Ramos (cell line): ENCODE results near the gene TRA2A.
"Not testable (repeated sequence)": the region's sequence is repeated elsewhere in the genome, so short reads cannot be mapped to it uniquely, and the experiment has no call there.

Experiments used
- in situ Hi-C: fragments of 300-500 bp; cut with MboI; formaldehyde crosslinking; loops from one replicate; pipeline ENCODE4 v1.14.3; 2022; ENCODE audit warnings: low sequenced_read_pairs; ENCODE audit not compliant: unreplicated experiment

TRA2A gene

DNA sequence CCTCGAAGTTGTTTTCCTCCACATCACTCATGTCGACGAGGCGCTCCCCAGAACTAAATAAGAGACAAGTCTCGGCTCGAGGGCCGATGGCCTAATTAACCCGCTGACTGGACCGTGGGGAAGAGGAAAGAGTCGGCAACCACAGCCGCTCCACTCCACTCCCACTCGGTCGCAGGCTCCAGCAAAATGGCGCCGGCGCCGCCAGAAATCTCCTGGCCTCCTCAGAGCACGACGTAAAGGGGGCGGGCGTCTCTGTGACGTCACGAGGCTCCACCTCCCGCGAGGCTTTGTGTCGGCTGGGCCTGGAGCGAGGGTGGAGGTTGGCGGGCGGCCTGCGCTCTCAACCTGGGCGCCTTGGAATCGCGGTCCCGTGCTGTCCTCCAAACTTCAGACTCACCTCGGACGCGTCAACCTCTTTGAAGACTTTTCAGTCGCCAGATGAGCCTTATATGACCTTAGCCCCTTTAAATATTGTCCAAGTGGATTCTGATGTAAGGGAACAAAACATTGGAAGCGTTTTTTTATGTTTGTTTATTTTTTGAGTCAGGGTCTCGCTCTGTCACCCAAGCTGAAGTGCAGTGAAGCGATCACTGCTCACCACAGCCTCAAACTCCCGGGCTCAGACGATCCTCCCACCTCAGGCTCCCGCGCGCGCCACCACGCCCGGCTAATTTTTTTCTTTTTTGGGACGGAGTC lies at the start of gene TRA2A:
TRA2A (minus strand) TSS at position 188 of the 696 bp plus-strand sequence; CDS start at position 31, 157 bp downstream.
- in situ Hi-C loops: no loop called here

DNA sequence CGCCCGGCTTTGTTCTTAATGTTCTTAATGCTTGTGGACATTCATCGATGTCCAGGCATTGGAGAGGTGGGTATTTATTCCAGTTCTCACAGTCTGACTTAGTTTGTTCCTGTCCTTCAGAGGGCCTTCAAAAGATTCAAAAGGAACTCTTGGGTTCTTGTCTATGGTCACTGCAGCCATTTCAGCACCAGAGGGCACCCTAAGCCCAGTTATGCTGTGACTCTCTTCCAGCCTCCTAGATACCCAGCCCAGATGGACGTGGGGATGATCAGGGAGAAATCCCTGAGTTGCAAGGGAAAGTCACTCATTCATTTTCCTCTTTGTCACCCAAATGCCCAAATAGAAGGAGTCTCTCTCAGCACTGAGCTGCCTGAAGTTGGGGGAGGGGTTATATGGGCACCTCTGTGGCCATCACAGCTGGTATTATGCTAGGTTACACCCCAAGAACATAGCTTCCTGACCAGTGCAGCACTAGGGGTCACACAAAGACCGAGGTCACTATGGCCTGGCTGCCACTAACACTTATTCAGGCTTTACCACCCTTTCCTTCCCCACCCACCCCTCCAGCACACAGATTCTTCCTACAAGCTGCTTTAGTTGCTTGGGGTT lies 38.9 kb upstream of the TRA2A start:
- in situ Hi-C loops: loop anchor here (10.0 kb wide), 1 partner anchor 124 kb away; no protein-coding TSS in a partner anchor

GRCh38 chr7:23558303-23558702 lies 26.5 kb upstream of the TRA2A start:
- in situ Hi-C loops: loop anchor here (10.0 kb wide), 1 partner anchor 146 kb away; no protein-coding TSS in a partner anchor

- in situ Hi-C loops: loop anchor here (10.0 kb wide), 1 partner anchor 273 kb away; no protein-coding TSS in a partner anchor
These were observed 15.9 kb upstream of the TRA2A start for GRCh38 chr7:23547662-23548061.

- in situ Hi-C loops: loop anchor here (10.0 kb wide), 1 partner anchor 272 kb away; no protein-coding TSS in a partner anchor
These were observed 15.3 kb upstream of the TRA2A start for GRCh38 chr7:23546897-23547572.

DNA sequence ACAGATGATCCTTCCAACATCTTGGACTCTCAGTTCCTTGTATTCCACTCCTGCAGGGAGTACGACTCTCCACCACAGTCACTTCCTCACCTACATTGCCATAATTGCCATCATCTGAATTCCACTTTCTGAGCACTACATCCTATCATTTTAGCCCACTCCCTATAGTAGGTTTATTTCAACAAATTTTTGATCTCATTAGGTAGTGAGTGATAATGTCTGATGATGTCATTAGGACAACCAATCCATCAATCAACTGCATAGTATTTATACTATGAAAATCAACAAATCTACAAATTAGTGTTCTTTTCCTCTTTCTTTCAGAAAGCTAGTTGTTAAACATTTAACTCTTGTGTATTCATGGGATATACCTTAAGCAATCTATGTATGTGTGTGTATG lies 13.7 kb upstream of the TRA2A start:
- in situ Hi-C loops: loop anchor here (10.0 kb wide), 1 partner anchor 271 kb away; no protein-coding TSS in a partner anchor

DNA sequence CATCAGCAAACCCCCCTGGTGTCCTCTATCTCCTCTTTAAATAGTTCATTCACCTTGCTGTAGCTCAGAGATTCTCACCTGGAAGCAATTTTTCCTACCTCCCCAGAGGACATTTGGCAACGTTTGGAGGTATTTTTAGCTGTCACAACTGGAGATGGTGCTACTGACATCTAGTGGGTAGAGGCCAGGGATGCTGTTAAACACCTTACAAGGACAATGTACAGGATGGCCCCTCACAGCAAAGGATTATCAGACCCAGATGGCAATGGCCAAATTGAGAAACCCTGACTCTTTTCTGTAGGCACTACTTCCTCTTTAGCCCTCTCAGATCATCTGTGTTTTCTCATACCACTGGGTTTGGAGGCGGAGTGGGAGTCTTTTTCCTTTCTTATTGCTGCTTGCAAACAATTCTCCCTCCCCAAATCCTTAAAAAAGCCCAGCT lies 13.2 kb upstream of the TRA2A start:
- in situ Hi-C loops: loop anchor here (10.0 kb wide), 1 partner anchor 270 kb away; no protein-coding TSS in a partner anchor

- in situ Hi-C loops: loop anchor here (10.0 kb wide), 1 partner anchor 268 kb away; no protein-coding TSS in a partner anchor
These were observed 11.0 kb upstream of the TRA2A start for GRCh38 chr7:23542752-23543151.

DNA sequence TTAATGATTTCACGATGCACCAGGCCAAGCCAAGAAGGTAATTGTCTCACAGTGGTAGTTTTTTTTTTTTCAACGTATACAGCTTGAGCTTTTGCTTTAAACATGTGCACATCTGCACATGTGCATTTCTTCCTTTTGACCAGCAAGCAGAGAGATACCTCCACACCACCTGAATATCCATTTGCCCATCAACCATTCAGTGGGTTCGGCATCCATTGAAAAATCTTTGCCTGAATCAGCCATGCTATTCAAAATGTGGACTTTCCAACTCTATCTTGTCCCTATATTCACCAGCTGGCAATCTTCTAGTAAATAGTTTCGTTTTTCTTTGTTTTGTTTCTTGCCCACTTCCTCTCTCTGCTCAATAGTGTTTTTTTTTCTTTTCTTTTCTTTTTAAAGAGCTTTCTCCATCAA lies 7.7 kb upstream of the TRA2A start:
- in situ Hi-C loops: no loop called here

DNA sequence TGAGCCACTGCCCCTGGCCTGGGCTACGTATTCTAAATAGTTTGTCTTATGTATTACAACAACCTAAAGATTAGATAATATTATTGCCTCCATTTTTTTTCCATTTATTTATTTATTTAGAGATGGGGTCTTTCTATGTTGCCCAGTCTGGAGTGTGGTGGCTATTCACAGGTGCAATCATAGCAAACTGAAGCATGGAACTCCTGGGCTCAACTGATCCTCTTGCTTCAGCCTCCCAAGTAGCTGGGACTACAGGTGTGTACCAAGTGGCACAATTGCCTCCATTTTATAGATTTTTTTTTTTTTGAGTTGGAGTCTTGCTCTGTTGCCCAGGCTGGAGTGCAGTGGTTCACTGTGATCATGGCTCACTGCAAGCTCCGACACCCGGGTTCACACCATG lies 6.5 kb upstream of the TRA2A start:
- in situ Hi-C loops: no loop called here

DNA sequence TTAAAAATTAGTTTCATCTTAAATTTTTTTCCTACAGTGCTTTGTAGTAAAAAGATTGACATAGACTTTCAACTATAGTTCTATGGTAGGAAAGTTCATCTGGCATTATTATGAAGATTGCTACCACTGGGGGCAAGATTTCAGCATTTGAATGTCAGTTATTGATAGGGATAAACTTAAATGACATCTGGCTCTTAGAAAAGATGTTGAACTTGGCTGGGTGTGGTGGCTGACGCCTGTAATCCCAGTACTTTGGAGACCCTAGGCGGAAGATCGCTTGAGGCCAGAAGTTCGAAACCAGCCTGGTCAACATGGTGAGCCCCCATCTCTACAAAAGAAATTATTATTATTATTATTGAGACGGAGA lies 1.4 kb upstream of the TRA2A start:
- in situ Hi-C loops: no loop called here

- in situ Hi-C loops: no loop called here
These were observed 883 bp upstream of the TRA2A start for GRCh38 chr7:23532490-23533237.

- in situ Hi-C loops: no loop called here
These were observed 559 bp downstream of the TRA2A start for GRCh38 chr7:23531050-23531793.

DNA sequence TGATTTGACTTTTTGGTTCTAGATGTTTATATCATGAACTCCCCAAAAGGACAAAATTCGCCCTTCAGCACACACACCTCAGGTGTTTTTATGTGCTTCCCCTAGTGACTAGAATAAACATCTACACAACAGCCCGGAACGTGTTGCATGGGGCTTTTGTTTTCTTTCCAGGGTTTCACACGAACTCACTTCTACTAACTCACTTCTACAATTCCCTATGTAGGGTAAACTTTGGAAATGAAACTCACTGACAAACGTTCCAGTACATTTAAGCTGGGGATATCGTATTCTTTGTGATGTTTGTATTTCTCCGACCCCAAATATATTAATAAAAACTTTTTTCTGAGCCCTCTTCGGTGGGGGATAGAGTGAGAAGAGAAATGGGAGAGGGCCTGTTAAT lies 1.4 kb downstream of the TRA2A start:
- in situ Hi-C loops: no loop called here

GRCh38 chr7:23529262-23529859 lies 2.4 kb downstream of the TRA2A start:
- in situ Hi-C loops: no loop called here

GRCh38 chr7:23525611-23526010 lies 6.2 kb downstream of the TRA2A start:
- in situ Hi-C loops: not testable (repeated sequence)

- in situ Hi-C loops: no loop called here
These were observed 7.3 kb downstream of the TRA2A start for GRCh38 chr7:23524473-23524872.

DNA sequence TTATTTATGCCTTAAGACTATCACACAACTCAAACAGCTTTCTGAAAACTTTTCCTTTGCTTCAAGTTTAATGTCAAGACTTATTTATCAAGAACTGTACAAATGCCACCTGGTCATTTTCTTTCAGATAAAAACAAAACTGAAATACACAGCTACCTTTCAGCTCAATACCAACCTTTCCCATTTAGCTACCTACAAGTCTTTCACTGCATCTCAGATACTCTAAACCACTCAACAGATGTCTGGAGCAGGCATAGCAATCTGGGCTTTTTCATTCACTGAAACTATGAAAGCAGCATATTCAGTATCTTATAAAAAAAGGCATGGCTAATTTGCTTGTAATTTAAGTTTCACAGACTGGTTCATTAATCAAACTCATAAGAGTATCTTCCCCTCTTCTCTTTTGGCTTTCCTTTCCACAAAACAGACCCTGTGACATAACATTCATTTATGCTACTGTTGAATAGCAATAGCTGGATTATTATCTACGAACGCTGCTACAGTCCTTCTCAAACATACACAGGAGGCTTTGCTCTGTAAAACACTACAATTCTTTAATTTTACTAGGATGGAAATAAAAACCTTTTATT lies 8.2 kb downstream of the TRA2A start:
- in situ Hi-C loops: no loop called here

DNA sequence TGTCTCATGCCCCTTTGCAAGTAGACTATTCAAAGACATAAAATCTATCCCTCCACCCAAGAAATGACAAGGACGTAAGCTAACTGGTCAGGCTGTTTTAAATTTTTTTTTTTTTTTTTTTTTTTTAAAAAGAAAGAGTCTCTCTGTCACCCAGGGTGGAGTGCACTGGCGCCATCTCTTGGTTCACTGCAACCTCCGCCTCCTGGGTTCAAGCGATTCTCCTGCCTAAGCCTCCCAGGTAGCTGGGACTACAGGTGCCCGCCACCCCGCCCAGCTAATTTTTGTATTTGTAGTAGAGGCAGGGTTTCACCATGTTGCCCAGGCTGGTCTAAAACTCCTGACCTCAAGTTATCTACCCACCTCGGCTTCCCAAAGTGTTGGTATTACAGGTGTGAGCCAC lies 11.2 kb downstream of the TRA2A start:
- in situ Hi-C loops: no loop called here
